ENCODE data around the gene EZH2. TPM values are rescaled to one million over a fixed set of nuclear protein-coding genes. Genes with fewer than 3 reads are reported as not detected.

EZH2 gene
- total and polyA plus RNA-seq, 9 donors, result 2.5 to 5.6 (median 4.0) TPM

- no peak for DNase-seq
- TF ChIP-seq EP300 (IDR thresholded peaks at IDR 0.05) (no peak), POLR2A (IDR thresholded peaks at IDR 0.05) (no peak), CTCF (IDR thresholded peaks at IDR 0.05) (no peak)
- Histone ChIP-seq H3K4me1 (ENCODE audit: insufficient read depth) (no peaks in the 10 kb centered on the region), H3K27me3 (no peaks in the 10 kb centered on the region), H3K27ac (no peak overlapping the region), H3K9me3 (no peaks in the 10 kb centered on the region), H3K4me3 (no peak overlapping the region), H3K36me3 (no peaks in the 10 kb centered on the region)
- 84 to 92% (median 91%) methylated on average over 1 of the region's 1 CpG for WGBS, 3 donors
- intact Hi-C loops (cut with DNase I), result no loop called here
Measured at GRCh38 chr7:148852272-148852671, 31.8 kb downstream of the EZH2 start.

GRCh38 chr7:148850564-148850963, 33.5 kb downstream of the EZH2 start:
- H3K27ac ChIP-seq, result no peak overlapping the region
- intact Hi-C loops (cut with DNase I), result no loop called here
- TF ChIP-seq POLR2A (IDR thresholded peaks at IDR 0.05), result no peak
- TF ChIP-seq CTCF (IDR thresholded peaks at IDR 0.05), result no peak
- TF ChIP-seq EP300 (IDR thresholded peaks at IDR 0.05), result no peak
- no peak overlapping the region for H3K4me3 ChIP-seq
- H3K36me3 ChIP-seq, result no peaks in the 10 kb centered on the region
- no peaks in the 10 kb centered on the region for H3K27me3 ChIP-seq
- no peak for DNase-seq
- WGBS, 3 donors, result 97 to 98% (median 98%) methylated on average over 5 of the region's 5 CpGs
- H3K9me3 ChIP-seq, result no peaks in the 10 kb centered on the region
- H3K4me1 ChIP-seq (ENCODE audit: insufficient read depth), result no peaks in the 10 kb centered on the region

- Histone ChIP-seq H3K9me3 (no peaks in the 10 kb centered on the region), H3K4me1 (ENCODE audit: insufficient read depth) (no peaks in the 10 kb centered on the region), H3K4me3 (no peak overlapping the region), H3K27me3 (no peaks in the 10 kb centered on the region), H3K36me3 (no peaks in the 10 kb centered on the region), H3K27ac (no peak overlapping the region)
- no peak for DNase-seq
- 84 to 92% (median 91%) methylated on average over 7 of the region's 7 CpGs for WGBS, 3 donors
- TF ChIP-seq CTCF (IDR thresholded peaks at IDR 0.05), result no peak
- TF ChIP-seq EP300 (IDR thresholded peaks at IDR 0.05), result no peak
- no peak for TF ChIP-seq POLR2A (IDR thresholded peaks at IDR 0.05)
- intact Hi-C loops (cut with DNase I), result no loop called here
Measured at GRCh38 chr7:148849393-148850098, 34.5 kb downstream of the EZH2 start.

- Histone ChIP-seq H3K9me3 (no peaks in the 10 kb centered on the region), H3K4me1 (ENCODE audit: insufficient read depth) (no peaks in the 10 kb centered on the region), H3K27me3 (no peaks in the 10 kb centered on the region), H3K4me3 (no peak overlapping the region), H3K27ac (no peak overlapping the region), H3K36me3 (no peaks in the 10 kb centered on the region)
- WGBS, 3 donors, result 68 to 79% (median 73%) methylated on average over 9 of the region's 9 CpGs
- intact Hi-C loops (cut with DNase I), result no loop called here
- TF ChIP-seq EP300 (IDR thresholded peaks at IDR 0.05) (no peak), CTCF (IDR thresholded peaks at IDR 0.05) (no peak), POLR2A (IDR thresholded peaks at IDR 0.05) (no peak)
- no peak for DNase-seq
Measured at GRCh38 chr7:148847815-148848734, 36.0 kb downstream of the EZH2 start.

Measured in ovary (tissue), 9 donors.